SK-N-MC (cell line): ENCODE data around the gene ANKRD10.

ENCODE experiments used
- DNase-seq: peaks from one replicate; pipeline ENCODE4 v3.0.0-alpha.2; 2011; ENCODE audit warnings: low read depth, low spot score
- H3K27ac ChIP-seq: fragments of 200-600 bp; sonication (generic); 2 replicates; pipeline ENCODE4 v1.5.1; 2016; ENCODE audit warnings: mixed run types
- H3K36me3 ChIP-seq: fragments of 200-600 bp; sonication (generic); 2 replicates; pipeline ENCODE4 v1.6.1; 2017; ENCODE audit warnings: antibody characterized with exemption, low read length, mixed read lengths; ENCODE audit not compliant: insufficient read depth
- H3K4me3 ChIP-seq: fragments of 200-600 bp; sonication (generic); 2 replicates; pipeline ENCODE4 v1.5.1; 2016
- H3K9ac ChIP-seq: fragments of 200-600 bp; sonication (generic); 2 replicates; pipeline ENCODE4 v1.8.0; 2017; ENCODE audit warnings: mixed run types, mixed read lengths; ENCODE audit not compliant: insufficient read length
- H3K9me3 ChIP-seq: fragments of 200-600 bp; sonication (generic); 2 replicates; pipeline ENCODE4 v1.6.1; 2017; ENCODE audit warnings: low read depth, mild to moderate bottlenecking, antibody characterized with exemption, low read length, moderate library complexity, mixed read lengths
- EZH2 ChIP-seq: fragments of 200-600 bp; sonication (generic); IDR thresholded peaks from one replicate; pipeline ENCODE4 v1.6.1; 2017; ENCODE audit warnings: antibody characterized with exemption
- FOXP2 ChIP-seq: optimal IDR thresholded peaks from 2 replicates; pipeline ENCODE3; 2011; ENCODE audit warnings: mild to moderate bottlenecking, moderate library complexity; ENCODE audit not compliant: insufficient read depth; ENCODE audit errors: extremely low read length, control extremely low read depth
- POLR2AphosphoS5 ChIP-seq: IDR thresholded peaks from 2 replicates; pipeline ENCODE4 v1.6.1; 2012; ENCODE audit warnings: mild to moderate bottlenecking, low read depth, low read length, borderline replicate concordance

ANKRD10 gene

GRCh38 chr13:110945928-110946570 is 31.2 kb upstream of the ANKRD10 start:
- no peak overlapping the region for H3K27ac ChIP-seq
- no peaks in the 10 kb centered on the region for H3K9me3 ChIP-seq
- H3K9ac ChIP-seq: no peak overlapping the region
- no peaks in the 10 kb centered on the region for H3K36me3 ChIP-seq
- TF ChIP-seq FOXP2: no peak
- no peak for TF ChIP-seq POLR2AphosphoS5
- no peak for TF ChIP-seq EZH2
- H3K4me3 ChIP-seq: no peak overlapping the region
- no peak for DNase-seq

GRCh38 chr13:110944968-110945927 is 30.4 kb upstream of the ANKRD10 start:
- Histone ChIP-seq H3K9ac (no peak overlapping the region), H3K36me3 (no peaks in the 10 kb centered on the region), H3K9me3 (no peaks in the 10 kb centered on the region), H3K4me3 (no peak overlapping the region), H3K27ac (no peak overlapping the region)
- no peak for TF ChIP-seq FOXP2
- TF ChIP-seq POLR2AphosphoS5: no peak
- TF ChIP-seq EZH2: no peak
- no peak for DNase-seq

- H3K4me3 ChIP-seq: no peak overlapping the region
- no peak overlapping the region for H3K27ac ChIP-seq
- TF ChIP-seq FOXP2 (no peak), EZH2 (no peak), POLR2AphosphoS5 (no peak)
- DNase-seq: no peak
- H3K9ac ChIP-seq: no peak overlapping the region
- H3K36me3 ChIP-seq: no peaks in the 10 kb centered on the region
- no peaks in the 10 kb centered on the region for H3K9me3 ChIP-seq
These were observed 29.5 kb upstream of the ANKRD10 start for GRCh38 chr13:110944121-110944967.

- no peak for TF ChIP-seq EZH2
- no peak for TF ChIP-seq FOXP2
- no peak for TF ChIP-seq POLR2AphosphoS5
- no peak overlapping the region for H3K9ac ChIP-seq
- no peak overlapping the region for H3K4me3 ChIP-seq
- no peak overlapping the region for H3K27ac ChIP-seq
- H3K36me3 ChIP-seq: no peaks in the 10 kb centered on the region
- DNase-seq: no peak
- H3K9me3 ChIP-seq: no peaks in the 10 kb centered on the region
These were observed 27.5 kb upstream of the ANKRD10 start for GRCh38 chr13:110942248-110942981.

GRCh38 chr13:110938662-110939421 is 24.0 kb upstream of the ANKRD10 start:
- H3K27ac ChIP-seq: no peak overlapping the region
- no peak overlapping the region for H3K4me3 ChIP-seq
- TF ChIP-seq FOXP2 (no peak), POLR2AphosphoS5 (no peak), EZH2 (no peak)
- no peak overlapping the region for H3K9ac ChIP-seq
- no peaks in the 10 kb centered on the region for H3K9me3 ChIP-seq
- DNase-seq: no peak
- no peaks in the 10 kb centered on the region for H3K36me3 ChIP-seq

- H3K9me3 ChIP-seq: no peaks in the 10 kb centered on the region
- H3K36me3 ChIP-seq: no peaks in the 10 kb centered on the region
- H3K27ac ChIP-seq: no peak overlapping the region
- no peak for DNase-seq
- TF ChIP-seq FOXP2 (no peak), POLR2AphosphoS5 (no peak), EZH2 (no peak)
- no peak overlapping the region for H3K4me3 ChIP-seq
- H3K9ac ChIP-seq: no peak overlapping the region
These were observed 22.8 kb upstream of the ANKRD10 start for GRCh38 chr13:110937511-110938285.

GRCh38 chr13:110936519-110936918 is 21.6 kb upstream of the ANKRD10 start:
- no peak overlapping the region for H3K9ac ChIP-seq
- no peaks in the 10 kb centered on the region for H3K36me3 ChIP-seq
- TF ChIP-seq EZH2 (no peak), POLR2AphosphoS5 (no peak), FOXP2 (no peak)
- H3K4me3 ChIP-seq: no peak overlapping the region
- no peak for DNase-seq
- no peak overlapping the region for H3K27ac ChIP-seq
- no peaks in the 10 kb centered on the region for H3K9me3 ChIP-seq
